HepG2 (cell line): ENCODE data around the gene IL32. TPM values are rescaled to one million over a fixed set of nuclear protein-coding genes. Genes with fewer than 3 reads are reported as not detected.

Source experiments
- HIVEP1 ChIP-seq: sonication (generic); formaldehyde crosslinking; IDR thresholded peaks from 2 replicates; pipeline ENCODE4 v1.4.0; 2020; ENCODE audit warnings: mild to moderate bottlenecking, missing genetic modification reagents
- MATR3 ChIP-seq: sonication (generic); formaldehyde crosslinking; IDR thresholded peaks from 2 replicates; pipeline ENCODE4 v1.4.0; 2020; ENCODE audit warnings: missing genetic modification reagents
- SALL2 ChIP-seq: sonication (generic); formaldehyde crosslinking; IDR thresholded peaks from 2 replicates; pipeline ENCODE4 v1.8.1; 2023; ENCODE audit warnings: mild to moderate bottlenecking, missing genetic modification reagents, inconsistent platforms
- SKI ChIP-seq: fragments of 450-650 bp; IDR thresholded peaks from one replicate; pipeline ENCODE4 v1.6.1; 2018; ENCODE audit warnings: mild to moderate bottlenecking; ENCODE audit not compliant: partially characterized antibody
- TRIM24 ChIP-seq: sonication (generic); formaldehyde crosslinking; IDR thresholded peaks from 2 replicates; pipeline ENCODE4 v1.8.0; 2022; ENCODE audit warnings: mild to moderate bottlenecking, missing genetic modification reagents
- XBP1 ChIP-seq: sonication (generic); formaldehyde crosslinking; IDR thresholded peaks from 2 replicates; pipeline ENCODE4 v1.5.0; 2020; ENCODE audit warnings: missing genetic modification reagents
- ZNF10 ChIP-seq: sonication (generic); formaldehyde crosslinking; IDR thresholded peaks from 2 replicates; pipeline ENCODE4 v1.4.0; 2020; ENCODE audit warnings: mild to moderate bottlenecking, low read depth, missing genetic modification reagents, borderline replicate concordance
- ZNF383 ChIP-seq: sonication (generic); formaldehyde crosslinking; IDR thresholded peaks from 2 replicates; pipeline ENCODE4 v1.4.0; 2020; ENCODE audit warnings: missing genetic modification reagents, mild to moderate bottlenecking, borderline replicate concordance
- ZNF772 ChIP-seq: sonication (generic); formaldehyde crosslinking; IDR thresholded peaks from 2 replicates; pipeline ENCODE4 v1.5.0; 2020; ENCODE audit warnings: mild to moderate bottlenecking, missing genetic modification reagents
- polyA plus RNA-seq, 8 experiments: library from polyadenylated mRNA; depleted of rRNA in 3 of 8; stranded (reverse) in 7 of 8; unstranded in 1 of 8; fragments of >200 nt; fragmentation: Illumina TruSeq in 4 of 8; extraction: Trizol in 4 of 8; gene quantifications; 2 replicates each; pipeline versions ENCODE4 v1.2.1 to v1.2.3, GENCODE V29; 2011 to 2016; ENCODE audit warnings: low read depth in 4 of 8, missing spikeins in 1 of 8, mixed read lengths in 1 of 8; ENCODE audit not compliant: insufficient read depth in 1 of 8
- total RNA-seq, 5 experiments: library from RNA; depleted of rRNA; stranded (reverse); fragments of >200 nt; fragmentation: Illumina TruSeq; extraction: Trizol; gene quantifications; 2 replicates each; pipeline ENCODE4 v1.2.3, GENCODE V29; 2016; ENCODE audit warnings: low read depth in 1 of 5
- TF ChIP-seq, protein P1 (sequence below): sonication (generic); formaldehyde crosslinking; IDR thresholded peaks from 2 replicates; pipeline ENCODE4 v1.5.1; 2020; ENCODE audit warnings: missing genetic modification reagents, mild to moderate bottlenecking, borderline replicate concordance
- TF ChIP-seq, protein P2 (sequence below), 2 experiments: sonication (generic) in 1 of 2; formaldehyde crosslinking in 1 of 2; IDR thresholded peaks; 2 replicates each; pipeline versions ENCODE4 v1.4.0 to v1.6.1; 2018 to 2020; ENCODE audit warnings: missing genetic modification reagents in 2 of 2, borderline replicate concordance in 1 of 2, low read depth in 1 of 2, mild to moderate bottlenecking in 1 of 2, missing biosample characterization in 1 of 2
- TF ChIP-seq, protein P3 (sequence below): sonication (generic); formaldehyde crosslinking; IDR thresholded peaks from 2 replicates; pipeline ENCODE4 v1.5.1; 2020; ENCODE audit warnings: mild to moderate bottlenecking, missing genetic modification reagents, moderate library complexity
- TF ChIP-seq, protein P4 (sequence below): sonication (generic); formaldehyde crosslinking; conservative IDR thresholded peaks from 2 replicates; pipeline ENCODE4 v1.8.0; 2022; ENCODE audit warnings: missing genetic modification reagents
- TF ChIP-seq, protein P5 (sequence below): sonication (generic); formaldehyde crosslinking; IDR thresholded peaks from 2 replicates; pipeline ENCODE4 v1.4.0; 2020; ENCODE audit warnings: missing genetic modification reagents

Gene IL32
- total and polyA plus RNA-seq, 2 of the 13 experiments (the other 11 are each of a cell fraction or from before 2014, with no cell fraction given): 115 to 165 TPM

DNA sequence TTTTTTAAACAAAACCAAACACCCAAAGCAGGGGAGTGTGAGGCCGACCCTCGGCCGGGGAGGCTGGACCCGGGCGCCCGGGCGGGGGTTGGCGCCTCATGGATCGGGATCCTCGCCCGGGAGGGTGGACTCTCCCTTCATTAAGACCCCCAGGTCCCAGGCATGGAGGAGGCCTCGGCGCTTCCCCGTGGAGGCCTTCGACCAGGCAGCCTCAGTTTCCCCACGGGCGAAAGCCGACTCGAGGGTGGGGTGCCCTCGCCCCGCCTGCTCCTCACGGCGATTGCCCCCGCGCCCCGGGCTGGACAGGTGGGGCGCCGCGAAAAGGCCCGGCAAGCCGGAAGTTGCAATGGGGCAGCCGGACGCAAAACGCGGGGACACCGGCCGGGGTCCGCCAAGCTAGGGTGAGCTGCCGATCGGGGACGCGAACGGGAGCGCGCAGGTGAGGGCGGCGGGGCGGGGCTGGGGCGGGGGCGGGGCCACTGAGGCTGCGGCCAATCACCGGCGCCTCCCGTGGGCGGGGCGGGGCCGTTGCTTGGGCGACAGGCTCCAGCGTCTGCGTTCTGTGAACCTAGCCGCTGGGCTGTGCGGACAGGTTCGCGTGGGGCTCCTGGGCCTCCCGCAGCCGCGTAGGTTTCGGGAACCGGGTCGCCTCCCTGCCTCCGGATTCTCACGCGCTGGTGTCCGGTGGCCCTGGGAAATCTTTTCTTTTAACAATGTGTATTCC, 40.9 kb downstream of the IL32 start (continued):
- TF ChIP-seq SKI (no peak), XBP1 (no peak), MATR3 (CRISPR knock-in tag) (no peak), SALL2 (CRISPR knock-in tag) (peak; percentile 7; the same call in 1 of the 2 replicates), ZNF383 (CRISPR knock-in tag) (no peak), TRIM24 (CRISPR knock-in tag) (no peak), ZNF772 (CRISPR knock-in tag) (peak; percentile 71; the same call in 1 of the 2 replicates), HIVEP1 (CRISPR knock-in tag) (peak; percentile 89), ZNF10 (CRISPR knock-in tag) (no peak)
- TF ChIP-seq, protein P1, sequence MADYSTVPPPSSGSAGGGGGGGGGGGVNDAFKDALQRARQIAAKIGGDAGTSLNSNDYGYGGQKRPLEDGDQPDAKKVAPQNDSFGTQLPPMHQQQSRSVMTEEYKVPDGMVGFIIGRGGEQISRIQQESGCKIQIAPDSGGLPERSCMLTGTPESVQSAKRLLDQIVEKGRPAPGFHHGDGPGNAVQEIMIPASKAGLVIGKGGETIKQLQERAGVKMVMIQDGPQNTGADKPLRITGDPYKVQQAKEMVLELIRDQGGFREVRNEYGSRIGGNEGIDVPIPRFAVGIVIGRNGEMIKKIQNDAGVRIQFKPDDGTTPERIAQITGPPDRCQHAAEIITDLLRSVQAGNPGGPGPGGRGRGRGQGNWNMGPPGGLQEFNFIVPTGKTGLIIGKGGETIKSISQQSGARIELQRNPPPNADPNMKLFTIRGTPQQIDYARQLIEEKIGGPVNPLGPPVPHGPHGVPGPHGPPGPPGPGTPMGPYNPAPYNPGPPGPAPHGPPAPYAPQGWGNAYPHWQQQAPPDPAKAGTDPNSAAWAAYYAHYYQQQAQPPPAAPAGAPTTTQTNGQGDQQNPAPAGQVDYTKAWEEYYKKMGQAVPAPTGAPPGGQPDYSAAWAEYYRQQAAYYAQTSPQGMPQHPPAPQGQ: no peak
- TF ChIP-seq, protein P2, sequence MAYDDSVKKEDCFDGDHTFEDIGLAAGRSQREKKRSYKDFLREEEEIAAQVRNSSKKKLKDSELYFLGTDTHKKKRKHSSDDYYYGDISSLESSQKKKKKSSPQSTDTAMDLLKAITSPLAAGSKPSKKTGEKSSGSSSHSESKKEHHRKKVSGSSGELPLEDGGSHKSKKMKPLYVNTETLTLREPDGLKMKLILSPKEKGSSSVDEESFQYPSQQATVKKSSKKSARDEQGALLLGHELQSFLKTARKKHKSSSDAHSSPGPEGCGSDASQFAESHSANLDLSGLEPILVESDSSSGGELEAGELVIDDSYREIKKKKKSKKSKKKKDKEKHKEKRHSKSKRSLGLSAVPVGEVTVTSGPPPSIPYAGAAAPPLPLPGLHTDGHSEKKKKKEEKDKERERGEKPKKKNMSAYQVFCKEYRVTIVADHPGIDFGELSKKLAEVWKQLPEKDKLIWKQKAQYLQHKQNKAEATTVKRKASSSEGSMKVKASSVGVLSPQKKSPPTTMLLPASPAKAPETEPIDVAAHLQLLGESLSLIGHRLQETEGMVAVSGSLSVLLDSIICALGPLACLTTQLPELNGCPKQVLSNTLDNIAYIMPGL (CRISPR knock-in tag; IDR thresholded peaks at IDR 0.05; ENCODE audit: borderline replicate concordance in 1 of 2, low read depth in 1 of 2): peak; percentile 75 to 92; a peak in 3 of 4 replicates
- TF ChIP-seq, protein P3, sequence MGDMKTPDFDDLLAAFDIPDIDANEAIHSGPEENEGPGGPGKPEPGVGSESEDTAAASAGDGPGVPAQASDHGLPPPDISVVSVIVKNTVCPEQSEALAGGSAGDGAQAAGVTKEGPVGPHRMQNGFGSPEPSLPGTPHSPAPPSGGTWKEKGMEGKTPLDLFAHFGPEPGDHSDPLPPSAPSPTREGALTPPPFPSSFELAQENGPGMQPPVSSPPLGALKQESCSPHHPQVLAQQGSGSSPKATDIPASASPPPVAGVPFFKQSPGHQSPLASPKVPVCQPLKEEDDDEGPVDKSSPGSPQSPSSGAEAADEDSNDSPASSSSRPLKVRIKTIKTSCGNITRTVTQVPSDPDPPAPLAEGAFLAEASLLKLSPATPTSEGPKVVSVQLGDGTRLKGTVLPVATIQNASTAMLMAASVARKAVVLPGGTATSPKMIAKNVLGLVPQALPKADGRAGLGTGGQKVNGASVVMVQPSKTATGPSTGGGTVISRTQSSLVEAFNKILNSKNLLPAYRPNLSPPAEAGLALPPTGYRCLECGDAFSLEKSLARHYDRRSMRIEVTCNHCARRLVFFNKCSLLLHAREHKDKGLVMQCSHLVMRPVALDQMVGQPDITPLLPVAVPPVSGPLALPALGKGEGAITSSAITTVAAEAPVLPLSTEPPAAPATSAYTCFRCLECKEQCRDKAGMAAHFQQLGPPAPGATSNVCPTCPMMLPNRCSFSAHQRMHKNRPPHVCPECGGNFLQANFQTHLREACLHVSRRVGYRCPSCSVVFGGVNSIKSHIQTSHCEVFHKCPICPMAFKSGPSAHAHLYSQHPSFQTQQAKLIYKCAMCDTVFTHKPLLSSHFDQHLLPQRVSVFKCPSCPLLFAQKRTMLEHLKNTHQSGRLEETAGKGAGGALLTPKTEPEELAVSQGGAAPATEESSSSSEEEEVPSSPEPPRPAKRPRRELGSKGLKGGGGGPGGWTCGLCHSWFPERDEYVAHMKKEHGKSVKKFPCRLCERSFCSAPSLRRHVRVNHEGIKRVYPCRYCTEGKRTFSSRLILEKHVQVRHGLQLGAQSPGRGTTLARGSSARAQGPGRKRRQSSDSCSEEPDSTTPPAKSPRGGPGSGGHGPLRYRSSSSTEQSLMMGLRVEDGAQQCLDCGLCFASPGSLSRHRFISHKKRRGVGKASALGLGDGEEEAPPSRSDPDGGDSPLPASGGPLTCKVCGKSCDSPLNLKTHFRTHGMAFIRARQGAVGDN (CRISPR knock-in tag): peak; percentile 87
- TF ChIP-seq, protein P4, sequence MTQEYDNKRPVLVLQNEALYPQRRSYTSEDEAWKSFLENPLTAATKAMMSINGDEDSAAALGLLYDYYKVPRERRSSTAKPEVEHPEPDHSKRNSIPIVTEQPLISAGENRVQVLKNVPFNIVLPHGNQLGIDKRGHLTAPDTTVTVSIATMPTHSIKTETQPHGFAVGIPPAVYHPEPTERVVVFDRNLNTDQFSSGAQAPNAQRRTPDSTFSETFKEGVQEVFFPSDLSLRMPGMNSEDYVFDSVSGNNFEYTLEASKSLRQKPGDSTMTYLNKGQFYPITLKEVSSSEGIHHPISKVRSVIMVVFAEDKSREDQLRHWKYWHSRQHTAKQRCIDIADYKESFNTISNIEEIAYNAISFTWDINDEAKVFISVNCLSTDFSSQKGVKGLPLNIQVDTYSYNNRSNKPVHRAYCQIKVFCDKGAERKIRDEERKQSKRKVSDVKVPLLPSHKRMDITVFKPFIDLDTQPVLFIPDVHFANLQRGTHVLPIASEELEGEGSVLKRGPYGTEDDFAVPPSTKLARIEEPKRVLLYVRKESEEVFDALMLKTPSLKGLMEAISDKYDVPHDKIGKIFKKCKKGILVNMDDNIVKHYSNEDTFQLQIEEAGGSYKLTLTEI (CRISPR knock-in tag): no peak
- TF ChIP-seq, protein P5, sequence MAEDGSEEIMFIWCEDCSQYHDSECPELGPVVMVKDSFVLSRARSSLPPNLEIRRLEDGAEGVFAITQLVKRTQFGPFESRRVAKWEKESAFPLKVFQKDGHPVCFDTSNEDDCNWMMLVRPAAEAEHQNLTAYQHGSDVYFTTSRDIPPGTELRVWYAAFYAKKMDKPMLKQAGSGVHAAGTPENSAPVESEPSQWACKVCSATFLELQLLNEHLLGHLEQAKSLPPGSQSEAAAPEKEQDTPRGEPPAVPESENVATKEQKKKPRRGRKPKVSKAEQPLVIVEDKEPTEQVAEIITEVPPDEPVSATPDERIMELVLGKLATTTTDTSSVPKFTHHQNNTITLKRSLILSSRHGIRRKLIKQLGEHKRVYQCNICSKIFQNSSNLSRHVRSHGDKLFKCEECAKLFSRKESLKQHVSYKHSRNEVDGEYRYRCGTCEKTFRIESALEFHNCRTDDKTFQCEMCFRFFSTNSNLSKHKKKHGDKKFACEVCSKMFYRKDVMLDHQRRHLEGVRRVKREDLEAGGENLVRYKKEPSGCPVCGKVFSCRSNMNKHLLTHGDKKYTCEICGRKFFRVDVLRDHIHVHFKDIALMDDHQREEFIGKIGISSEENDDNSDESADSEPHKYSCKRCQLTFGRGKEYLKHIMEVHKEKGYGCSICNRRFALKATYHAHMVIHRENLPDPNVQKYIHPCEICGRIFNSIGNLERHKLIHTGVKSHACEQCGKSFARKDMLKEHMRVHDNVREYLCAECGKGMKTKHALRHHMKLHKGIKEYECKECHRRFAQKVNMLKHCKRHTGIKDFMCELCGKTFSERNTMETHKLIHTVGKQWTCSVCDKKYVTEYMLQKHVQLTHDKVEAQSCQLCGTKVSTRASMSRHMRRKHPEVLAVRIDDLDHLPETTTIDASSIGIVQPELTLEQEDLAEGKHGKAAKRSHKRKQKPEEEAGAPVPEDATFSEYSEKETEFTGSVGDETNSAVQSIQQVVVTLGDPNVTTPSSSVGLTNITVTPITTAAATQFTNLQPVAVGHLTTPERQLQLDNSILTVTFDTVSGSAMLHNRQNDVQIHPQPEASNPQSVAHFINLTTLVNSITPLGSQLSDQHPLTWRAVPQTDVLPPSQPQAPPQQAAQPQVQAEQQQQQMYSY (CRISPR knock-in tag): peak; percentile 13; the same call in 1 of the 2 replicates
